BJ (cell line): ENCODE measurements around the gene PRRT4. TPM values are rescaled to one million over a fixed set of nuclear protein-coding genes. Genes with fewer than 3 reads are reported as not detected.

ENCODE experiments used
- CTCF ChIA-PET: fragments of 350-600 bp; formaldehyde crosslinking; extraction: SDS; loops from one replicate; lab custom pipeline; 2021; ENCODE audit warnings: antibody characterized with exemption, inconsistent platforms; lab: Yijun Ruan, JAX
- POLR2A ChIA-PET: fragments of 300-600 bp; sonication (Branson Sonifier 250); formaldehyde crosslinking; extraction: SDS; loops from one replicate; lab custom pipeline; 2021; ENCODE audit warnings: antibody characterized with exemption; lab: Charles Lee
- DNase-seq: peaks from one replicate; pipeline ENCODE4 v3.0.0-alpha.2; 2011; ENCODE audit warnings: low read depth
- H3K27me3 ChIP-seq: 2 replicates; pipeline ENCODE4 v1.6.0; 2011; ENCODE audit warnings: low read length; ENCODE audit not compliant: control insufficient read depth, insufficient read depth
- H3K36me3 ChIP-seq: 2 replicates; pipeline ENCODE4 v1.5.1; 2011; ENCODE audit warnings: low read length; ENCODE audit not compliant: control insufficient read depth, insufficient read depth
- H3K4me3 ChIP-seq: 2 replicates; pipeline ENCODE4 v1.5.1; 2011; ENCODE audit warnings: low read depth, mild to moderate bottlenecking, control low read depth, low read length
- polyA plus RNA-seq: library from polyadenylated mRNA; depleted of rRNA; stranded (reverse); fragments of >200 nt; gene quantifications from 2 replicates; pipeline ENCODE4 v1.2.3, GENCODE V29; 2011
- TF ChIP-seq, protein P1 (sequence below): IDR thresholded peaks from 2 replicates; pipeline ENCODE4 v1.5.1; 2011; ENCODE audit warnings: low read depth, mild to moderate bottlenecking, control low read depth, inconsistent platforms, low read length, moderate library complexity; ENCODE audit not compliant: insufficient read depth

PRRT4 gene
- polyA plus RNA-seq, 1 experiment: 0.07 TPM

GRCh38 chr7:128353610-128354009 is 7.9 kb downstream of the PRRT4 start:
- CTCF ChIA-PET: interaction anchor here (0.6 to 2.0 kb wide), 5 partner anchors 9 to 73 kb away, joined by 3 to 7 read pairs (median 3); no protein-coding TSS in a partner anchor
- TF ChIP-seq, protein P1, sequence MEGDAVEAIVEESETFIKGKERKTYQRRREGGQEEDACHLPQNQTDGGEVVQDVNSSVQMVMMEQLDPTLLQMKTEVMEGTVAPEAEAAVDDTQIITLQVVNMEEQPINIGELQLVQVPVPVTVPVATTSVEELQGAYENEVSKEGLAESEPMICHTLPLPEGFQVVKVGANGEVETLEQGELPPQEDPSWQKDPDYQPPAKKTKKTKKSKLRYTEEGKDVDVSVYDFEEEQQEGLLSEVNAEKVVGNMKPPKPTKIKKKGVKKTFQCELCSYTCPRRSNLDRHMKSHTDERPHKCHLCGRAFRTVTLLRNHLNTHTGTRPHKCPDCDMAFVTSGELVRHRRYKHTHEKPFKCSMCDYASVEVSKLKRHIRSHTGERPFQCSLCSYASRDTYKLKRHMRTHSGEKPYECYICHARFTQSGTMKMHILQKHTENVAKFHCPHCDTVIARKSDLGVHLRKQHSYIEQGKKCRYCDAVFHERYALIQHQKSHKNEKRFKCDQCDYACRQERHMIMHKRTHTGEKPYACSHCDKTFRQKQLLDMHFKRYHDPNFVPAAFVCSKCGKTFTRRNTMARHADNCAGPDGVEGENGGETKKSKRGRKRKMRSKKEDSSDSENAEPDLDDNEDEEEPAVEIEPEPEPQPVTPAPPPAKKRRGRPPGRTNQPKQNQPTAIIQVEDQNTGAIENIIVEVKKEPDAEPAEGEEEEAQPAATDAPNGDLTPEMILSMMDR: no peak
- Histone ChIP-seq H3K36me3 (no peaks in the 10 kb centered on the region), H3K4me3 (no peak overlapping the region), H3K27me3 (peaks cover 49% of the 10 kb centered on the region)
- no peak for DNase-seq
- POLR2A ChIA-PET: no interaction called here

DNA sequence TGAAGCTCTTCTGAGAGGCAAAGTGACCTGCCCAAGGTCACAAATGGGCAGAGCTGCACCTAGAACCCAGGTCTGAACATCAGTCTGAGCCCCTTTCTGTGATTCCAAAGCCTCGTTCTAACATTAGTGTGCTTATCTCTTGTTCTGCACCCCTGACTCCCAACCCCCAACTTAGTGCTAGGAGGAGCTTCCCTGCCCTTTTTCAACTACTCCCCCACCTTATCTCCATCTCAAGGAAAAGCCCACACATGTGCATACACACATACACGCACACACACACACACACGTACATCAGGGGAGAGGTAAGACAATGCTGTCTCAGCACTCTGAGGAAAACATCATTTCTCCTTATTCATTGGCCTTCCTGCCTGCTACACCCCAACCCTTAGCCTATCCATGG is 8.3 kb downstream of the PRRT4 start:
- CTCF ChIA-PET: interaction anchor here (0.7 to 2.0 kb wide), 5 partner anchors 30 to 478 kb away, joined by 3 to 7 read pairs (median 3); no protein-coding TSS in a partner anchor
- TF ChIP-seq, protein P1: no peak

DNA sequence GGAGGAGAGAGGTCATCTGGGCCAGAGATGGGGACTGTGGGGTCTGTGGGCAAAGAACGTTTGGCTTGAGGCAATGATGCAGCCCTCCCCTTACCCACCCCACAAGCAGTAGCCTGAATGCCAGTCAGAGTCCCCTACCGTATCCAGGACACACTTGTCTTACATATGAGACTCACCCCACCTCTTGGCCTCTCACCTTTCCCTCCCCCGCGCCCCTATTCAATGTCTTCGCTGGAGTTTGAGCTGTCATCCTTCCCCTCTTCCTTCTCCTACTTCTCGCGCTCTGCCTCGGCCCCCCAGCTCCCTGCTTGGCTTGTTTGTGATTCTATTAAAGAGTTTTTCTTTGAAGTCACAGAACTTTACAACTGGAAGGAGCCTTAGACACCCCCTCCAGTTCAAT is 8.9 kb downstream of the PRRT4 start:
- ChIA-PET POLR2A (no interaction called here), CTCF (interaction anchor here (0.7 to 2.0 kb wide), 5 partner anchors 30 to 478 kb away, joined by 3 to 7 read pairs (median 3); no protein-coding TSS in a partner anchor)
- no peak for DNase-seq
- H3K27me3 ChIP-seq: peaks cover 48% of the 10 kb centered on the region
- TF ChIP-seq, protein P1: no peak
- H3K4me3 ChIP-seq: no peak overlapping the region
- no peaks in the 10 kb centered on the region for H3K36me3 ChIP-seq

More for the DNA sequence above, 8.3 kb downstream of the PRRT4 start:
- H3K36me3 ChIP-seq: no peaks in the 10 kb centered on the region
- no peak for DNase-seq
- no peak overlapping the region for H3K4me3 ChIP-seq
- POLR2A ChIA-PET: no interaction called here
- H3K27me3 ChIP-seq: peaks cover 50% of the 10 kb centered on the region

- Histone ChIP-seq H3K27me3 (peaks cover 44% of the 10 kb centered on the region), H3K36me3 (no peaks in the 10 kb centered on the region), H3K4me3 (no peak overlapping the region)
- TF ChIP-seq, protein P1: peak; percentile 38
- POLR2A ChIA-PET: no interaction called here
- CTCF ChIA-PET: interaction anchor here (2.0 to 5.4 kb wide), 2 partner anchors 35 to 73 kb away, joined by 7 to 67 read pairs; no protein-coding TSS in a partner anchor
- DNase-seq: no peak
These were observed 9.3 kb downstream of the PRRT4 start for GRCh38 chr7:128352153-128352537.

DNA sequence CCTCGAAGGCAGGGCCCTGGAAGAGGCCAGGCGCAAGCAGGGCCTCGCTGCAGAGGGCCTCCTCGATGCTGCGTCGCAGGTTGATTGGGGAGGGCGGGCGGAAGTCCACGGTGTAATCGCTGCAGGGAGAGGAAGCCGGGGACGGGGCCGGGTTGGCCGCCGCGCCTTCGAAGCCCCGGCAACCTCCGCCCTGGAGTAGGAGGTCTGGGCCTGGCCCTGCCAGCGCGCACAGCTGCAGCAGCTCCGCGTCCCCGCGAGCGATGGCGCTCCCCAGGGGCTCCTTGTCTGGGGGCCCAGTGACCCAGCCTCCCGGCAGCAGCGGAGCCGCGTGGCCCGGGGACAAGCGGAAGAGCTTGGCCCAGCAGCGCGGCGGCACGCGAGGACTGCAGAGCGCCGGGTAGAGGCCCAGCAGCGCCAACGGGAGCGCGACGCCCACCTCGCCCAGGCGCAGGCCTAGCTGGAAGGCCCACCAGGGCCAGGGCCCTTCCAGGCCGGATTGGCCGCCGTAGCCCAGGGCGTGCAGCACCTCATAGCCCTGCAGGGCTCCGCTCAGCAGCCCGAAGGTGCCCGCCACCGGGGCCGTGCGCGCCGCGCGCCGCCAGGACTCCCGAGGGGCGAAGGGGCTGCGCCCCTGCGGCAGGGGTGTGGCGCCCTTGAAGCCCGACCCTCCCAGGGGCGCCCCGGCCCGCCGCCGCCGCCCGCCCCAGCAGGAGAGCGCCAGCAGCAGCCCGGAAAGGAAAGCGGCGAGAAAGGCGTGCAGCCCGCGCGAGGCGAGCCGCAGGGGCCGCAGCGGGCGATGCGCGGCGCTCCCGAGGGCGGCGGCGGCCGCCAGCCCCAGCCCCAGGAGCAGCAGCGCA is 10.0 kb downstream of the PRRT4 start:
- H3K36me3 ChIP-seq: no peaks in the 10 kb centered on the region
- ChIA-PET CTCF (interaction anchor here (0.6 to 8.8 kb wide), 4 partner anchors 11 to 979 kb away, joined by 3 to 422 read pairs (median 48); partner anchors contain the start of gene PRRT4), POLR2A (no interaction called here)
- no peak overlapping the region for H3K4me3 ChIP-seq
- DNase-seq: no peak
- peaks cover 41% of the 10 kb centered on the region for H3K27me3 ChIP-seq
- TF ChIP-seq, protein P1: no peak
